H9 (cell line): ENCODE results near the gene FBN2. TPM values are rescaled to one million over a fixed set of nuclear protein-coding genes. Genes with fewer than 3 reads are reported as not detected.

Experiments used
- DNase-seq: peaks from one replicate; pipeline ENCODE4 v3.0.0-alpha.2; 2017
- H2AFZ ChIP-seq: one replicate; pipeline ENCODE4 v1.6.1; 2013; ENCODE audit warnings: mild to moderate bottlenecking, low read length, control low read depth, moderate library complexity
- H2AK5ac ChIP-seq: 2 replicates; pipeline ENCODE4 v1.6.1; 2013; ENCODE audit warnings: low read length, control low read depth, mixed read lengths; ENCODE audit not compliant: insufficient read length
- H2BK120ac ChIP-seq: one replicate; pipeline ENCODE4 v1.6.1; 2013; ENCODE audit warnings: low read depth, mild to moderate bottlenecking, low read length, control low read depth, inconsistent platforms; ENCODE audit not compliant: poor library complexity, severe bottlenecking
- H2BK12ac ChIP-seq: 2 replicates; pipeline ENCODE4 v1.6.1; 2013; ENCODE audit warnings: low read length, control low read depth, mixed read lengths, low read depth; ENCODE audit not compliant: insufficient read length
- H2BK15ac ChIP-seq: 2 replicates; pipeline ENCODE4 v1.6.1; 2013; ENCODE audit warnings: low read depth, low read length, control low read depth
- H2BK20ac ChIP-seq: one replicate; pipeline ENCODE4 v1.6.1; 2013; ENCODE audit warnings: low read depth, mild to moderate bottlenecking, low read length, control low read depth, inconsistent platforms; ENCODE audit not compliant: poor library complexity, severe bottlenecking
- H2BK5ac ChIP-seq: 2 replicates; pipeline ENCODE4 v1.6.1; 2013; ENCODE audit warnings: low read length, control low read depth, mixed read lengths; ENCODE audit not compliant: insufficient read length
- H3K14ac ChIP-seq: 2 replicates; pipeline ENCODE4 v1.6.1; 2013; ENCODE audit warnings: low read length, control low read depth; ENCODE audit not compliant: insufficient read depth
- H3K18ac ChIP-seq: 2 replicates; pipeline ENCODE4 v1.6.1; 2013; ENCODE audit warnings: low read depth, mild to moderate bottlenecking, mixed read lengths, low read length, control low read depth; ENCODE audit not compliant: insufficient read length
- H3K23ac ChIP-seq: 2 replicates; pipeline ENCODE4 v1.6.1; 2013; ENCODE audit warnings: low read length, control low read depth, mixed read lengths, low read depth; ENCODE audit not compliant: insufficient read length
- H3K23me2 ChIP-seq: 2 replicates; pipeline ENCODE4 v1.6.1; 2013; ENCODE audit warnings: low read depth, mild to moderate bottlenecking, mixed read lengths, low read length, control low read depth; ENCODE audit not compliant: insufficient read length, poor library complexity, severe bottlenecking
- H3K27ac ChIP-seq: 2 replicates; pipeline ENCODE4 v1.5.1; 2013; ENCODE audit warnings: low read length, control low read depth, mixed read lengths, low read depth; ENCODE audit not compliant: insufficient read length
- H3K27me3 ChIP-seq: 2 replicates; pipeline ENCODE4 v1.6.1; 2013; ENCODE audit warnings: low read length, control low read depth, inconsistent platforms; ENCODE audit not compliant: insufficient read depth
- H3K4ac ChIP-seq: 2 replicates; pipeline ENCODE4 v1.6.1; 2013; ENCODE audit warnings: low read depth, mild to moderate bottlenecking, control low read depth, inconsistent platforms, low read length, moderate library complexity
- H3K4me1 ChIP-seq: 2 replicates; pipeline ENCODE4 v1.6.1; 2013; ENCODE audit warnings: low read length, control low read depth, inconsistent platforms; ENCODE audit not compliant: insufficient read depth
- H3K4me2 ChIP-seq: 2 replicates; pipeline ENCODE4 v1.6.1; 2013; ENCODE audit warnings: low read length, control low read depth, mixed read lengths; ENCODE audit not compliant: insufficient read length, insufficient read depth
- H3K56ac ChIP-seq: 2 replicates; pipeline ENCODE4 v1.6.1; 2013; ENCODE audit warnings: low read depth, mild to moderate bottlenecking, mixed read lengths, low read length, control low read depth; ENCODE audit not compliant: insufficient read length
- H3K79me1 ChIP-seq: 2 replicates; pipeline ENCODE4 v1.6.1; 2013; ENCODE audit warnings: low read depth, mild to moderate bottlenecking, moderate library complexity, low read length, control low read depth, inconsistent platforms; ENCODE audit not compliant: insufficient read depth, poor library complexity, severe bottlenecking
- H3K79me2 ChIP-seq: 2 replicates; pipeline ENCODE4 v1.6.1; 2013; ENCODE audit warnings: low read length, control low read depth, inconsistent platforms; ENCODE audit not compliant: insufficient read depth
- H3K9ac ChIP-seq: 2 replicates; pipeline ENCODE4 v1.6.1; 2013; ENCODE audit warnings: low read length, control low read depth, mixed read lengths; ENCODE audit not compliant: insufficient read length; ENCODE audit errors: extremely low read depth
- H3K9me3 ChIP-seq: one replicate; pipeline ENCODE4 v1.6.1; 2013; ENCODE audit warnings: low read depth, low read length, inconsistent platforms; ENCODE audit not compliant: control insufficient read depth
- H3T11ph ChIP-seq: one replicate; pipeline ENCODE4 v1.6.1; 2013; ENCODE audit warnings: mild to moderate bottlenecking, low read length, control low read depth, inconsistent platforms
- H4K20me1 ChIP-seq: one replicate; pipeline ENCODE4 v1.6.1; 2013; ENCODE audit not compliant: control insufficient read depth, insufficient read length, insufficient read depth
- H4K5ac ChIP-seq: 2 replicates; pipeline ENCODE4 v1.6.1; 2013; ENCODE audit warnings: low read depth, mild to moderate bottlenecking, mixed read lengths, low read length, control low read depth; ENCODE audit not compliant: insufficient read length
- H4K8ac ChIP-seq: replicated peaks from 2 replicates; pipeline ENCODE4 v1.6.1; 2013; ENCODE audit warnings: low read length, control low read depth, mixed read lengths, low read depth; ENCODE audit not compliant: insufficient read length
- H4K91ac ChIP-seq: 2 replicates; pipeline ENCODE4 v1.6.1; 2013; ENCODE audit warnings: low read depth, mild to moderate bottlenecking, moderate library complexity, mixed read lengths, low read length, control low read depth; ENCODE audit not compliant: insufficient read length
- H3K27ac Mint-ChIP-seq, 3 experiments: 2 replicates in 2 of 3; 3 replicates in 1 of 3; pipeline ENCODE4 v1.8.0; 2020 to 2021; ENCODE audit warnings: mixed read lengths in 3 of 3, mild to moderate bottlenecking in 1 of 3, moderate library complexity in 1 of 3
- H3K27me3 Mint-ChIP-seq: 2 replicates; pipeline ENCODE4 v1.8.0; 2021; ENCODE audit warnings: low read depth, mild to moderate bottlenecking, moderate library complexity, mixed read lengths
- H3K36me3 Mint-ChIP-seq, 3 experiments: 2 replicates in 2 of 3; 3 replicates in 1 of 3; pipeline ENCODE4 v1.8.0; 2020 to 2021; ENCODE audit warnings: low read depth in 3 of 3, mixed read lengths in 3 of 3; ENCODE audit not compliant: insufficient read depth in 1 of 3
- H3K4me1 Mint-ChIP-seq, 2 experiments: 2 replicates each; pipeline ENCODE4 v1.8.0; 2020; ENCODE audit warnings: mixed read lengths in 2 of 2
- H3K4me3 Mint-ChIP-seq, 2 experiments: 2 replicates in 1 of 2; 3 replicates in 1 of 2; pipeline ENCODE4 v1.8.0; 2020 to 2021; ENCODE audit warnings: mild to moderate bottlenecking in 2 of 2, mixed read lengths in 2 of 2, moderate library complexity in 1 of 2
- H3K9me3 Mint-ChIP-seq, 2 experiments: 2 replicates in 1 of 2; 3 replicates in 1 of 2; pipeline ENCODE4 v1.8.0; 2020; ENCODE audit warnings: mild to moderate bottlenecking in 2 of 2, mixed read lengths in 2 of 2, moderate library complexity in 1 of 2
- WGBS: extraction: QIAGEN DNeasy Blood & Tissue Kit; methylation state at CpG from one replicate; pipeline ENCODE4 v1.1.7; 2013; ENCODE audit warnings: missing lambda C conversion rate, low lambda C conversion rate, mixed read lengths; ENCODE audit not compliant: insufficient read length; ENCODE audit errors: extremely low coverage; 5-methylcytosine and 5-hydroxymethylcytosine counted together
- total RNA-seq: library from RNA; stranded (reverse); gene quantifications from 2 replicates; pipeline ENCODE4 v1.2.1, GENCODE V29; 2021
- TF ChIP-seq, protein P1 (sequence below): fragments of 200-600 bp; sonication (generic); conservative IDR thresholded peaks from 3 replicates; pipeline ENCODE4 v1.8.0; 2021; ENCODE audit warnings: antibody characterized with exemption, mild to moderate bottlenecking

The FBN2 gene
- total RNA-seq, 1 experiment from 2014 or later = 8.3 TPM

DNA sequence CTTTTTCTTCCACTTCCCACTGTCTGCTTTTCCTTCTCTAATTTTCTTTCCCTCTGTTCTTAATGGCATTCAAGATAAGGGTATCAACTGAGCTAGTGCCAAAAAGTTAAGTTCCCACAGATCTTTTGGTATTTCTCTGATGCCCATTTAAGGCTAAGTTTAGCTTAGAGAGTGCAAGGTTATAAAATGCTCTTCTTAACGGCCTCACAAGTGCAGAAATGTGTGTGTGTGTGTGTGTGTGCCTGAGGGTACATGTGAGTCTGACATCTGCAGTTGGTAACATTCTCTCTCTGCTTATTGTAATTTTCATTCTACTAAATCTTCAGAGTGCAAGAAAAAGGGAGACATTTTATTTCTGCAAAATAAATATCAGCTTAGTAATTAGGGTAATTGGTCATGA lies 24.2 kb downstream of the FBN2 start:
- DNase-seq = no peak

More for the DNA sequence above, 24.2 kb downstream of the FBN2 start:
- Histone ChIP-seq H3K14ac (no peak overlapping the region), H2AFZ (no peak overlapping the region), H3K79me1 (no peaks in the 10 kb centered on the region), H3K18ac (no peak overlapping the region), H3T11ph (no peak overlapping the region), H4K91ac (no peak overlapping the region), H4K20me1 (no peaks in the 10 kb centered on the region), H2BK5ac (no peak overlapping the region), H2BK15ac (no peak overlapping the region), H2BK12ac (no peak overlapping the region), H3K4ac (no peak overlapping the region), H3K9ac (peak overlapping the region; percentile 14), H3K4me1 (no peaks in the 10 kb centered on the region), H3K56ac (no peak overlapping the region), H3K23ac (no peak overlapping the region), H2BK20ac (no peak overlapping the region), H4K8ac (no peak overlapping the region), H3K79me2 (no peaks in the 10 kb centered on the region), H3K4me2 (no peak overlapping the region), H2BK120ac (no peak overlapping the region), H3K23me2 (no peaks in the 10 kb centered on the region), H3K27ac (no peak overlapping the region), H2AK5ac (no peak overlapping the region), H4K5ac (no peak overlapping the region), H3K9me3 (no peaks in the 10 kb centered on the region), H3K27me3 (no peaks in the 10 kb centered on the region)
- H3K9me3 Mint-ChIP-seq = no peaks in the 10 kb centered on the region
- no peaks in the 10 kb centered on the region for H3K4me1 Mint-ChIP-seq
- H3K36me3 Mint-ChIP-seq = peaks cover 0 to 7% (median 7%) of the 10 kb centered on the region in 3 experiments; a peak in 3 of 7 replicates
- WGBS = no CpG with 5 or more reads among the region's 1 CpG
- H3K4me3 Mint-ChIP-seq = no peak overlapping the region
- H3K27ac Mint-ChIP-seq = peak overlapping the region in 1 of 3 experiments; percentile 9; a peak in 1 of 7 replicates
- H3K27me3 Mint-ChIP-seq = no peaks in the 10 kb centered on the region
- TF ChIP-seq, protein P1, sequence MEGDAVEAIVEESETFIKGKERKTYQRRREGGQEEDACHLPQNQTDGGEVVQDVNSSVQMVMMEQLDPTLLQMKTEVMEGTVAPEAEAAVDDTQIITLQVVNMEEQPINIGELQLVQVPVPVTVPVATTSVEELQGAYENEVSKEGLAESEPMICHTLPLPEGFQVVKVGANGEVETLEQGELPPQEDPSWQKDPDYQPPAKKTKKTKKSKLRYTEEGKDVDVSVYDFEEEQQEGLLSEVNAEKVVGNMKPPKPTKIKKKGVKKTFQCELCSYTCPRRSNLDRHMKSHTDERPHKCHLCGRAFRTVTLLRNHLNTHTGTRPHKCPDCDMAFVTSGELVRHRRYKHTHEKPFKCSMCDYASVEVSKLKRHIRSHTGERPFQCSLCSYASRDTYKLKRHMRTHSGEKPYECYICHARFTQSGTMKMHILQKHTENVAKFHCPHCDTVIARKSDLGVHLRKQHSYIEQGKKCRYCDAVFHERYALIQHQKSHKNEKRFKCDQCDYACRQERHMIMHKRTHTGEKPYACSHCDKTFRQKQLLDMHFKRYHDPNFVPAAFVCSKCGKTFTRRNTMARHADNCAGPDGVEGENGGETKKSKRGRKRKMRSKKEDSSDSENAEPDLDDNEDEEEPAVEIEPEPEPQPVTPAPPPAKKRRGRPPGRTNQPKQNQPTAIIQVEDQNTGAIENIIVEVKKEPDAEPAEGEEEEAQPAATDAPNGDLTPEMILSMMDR = no peak
